HG03045 (cell line): ENCODE data around the gene PROM2.
"Not testable (repeated sequence)": the region's sequence is repeated elsewhere in the genome, so short reads cannot be mapped to it uniquely, and the experiment has no call there.

Source experiments
- ATAC-seq: cut with Tn5 transposase; IDR thresholded peaks from one replicate; pipeline ENCODE4 v1.9.1; 2021; ENCODE audit warnings: mild to moderate bottlenecking, moderate library complexity; ENCODE audit not compliant: unreplicated experiment

PROM2 gene

GRCh38 chr2:95274291-95275150, at the start of gene PROM2:
Gene PROM2, plus strand, starts transcription at chr2:95274449. Its CDS starts 137 bp downstream, at chr2:95274586.
- ATAC-seq, result no peak

GRCh38 chr2:95225658-95226057, 48.6 kb upstream of the PROM2 start:
- ATAC-seq, result no peak

- ATAC-seq, result no peak
Observed at GRCh38 chr2:95231723-95232122, 42.5 kb upstream of the PROM2 start.

- no peak for ATAC-seq
Observed at GRCh38 chr2:95232232-95232631, 42.0 kb upstream of the PROM2 start.

- ATAC-seq, result no peak
Observed at GRCh38 chr2:95234286-95234785, 39.9 kb upstream of the PROM2 start.

GRCh38 chr2:95234816-95235215, 39.4 kb upstream of the PROM2 start:
- no peak for ATAC-seq

- no peak for ATAC-seq
Observed at GRCh38 chr2:95238131-95238530, 36.1 kb upstream of the PROM2 start.

- no peak for ATAC-seq
Observed at GRCh38 chr2:95240091-95240490, 34.2 kb upstream of the PROM2 start.

GRCh38 chr2:95240556-95240955, 33.7 kb upstream of the PROM2 start:
- ATAC-seq, result no peak

- ATAC-seq, result not testable (repeated sequence)
Observed at GRCh38 chr2:95242084-95242483, 32.2 kb upstream of the PROM2 start.

GRCh38 chr2:95258271-95258670, 16.0 kb upstream of the PROM2 start:
- ATAC-seq, result no peak

GRCh38 chr2:95260028-95261023, 13.9 kb upstream of the PROM2 start:
- no peak for ATAC-seq

- ATAC-seq, result no peak
Observed at GRCh38 chr2:95261602-95262001, 12.6 kb upstream of the PROM2 start.

- no peak for ATAC-seq
Observed at GRCh38 chr2:95262896-95263542, 11.2 kb upstream of the PROM2 start.

GRCh38 chr2:95264624-95265023, 9.6 kb upstream of the PROM2 start:
- ATAC-seq, result no peak

- ATAC-seq, result no peak
Observed at GRCh38 chr2:95265182-95265581, 9.1 kb upstream of the PROM2 start.

GRCh38 chr2:95266781-95267430, 7.3 kb upstream of the PROM2 start:
- no peak for ATAC-seq

GRCh38 chr2:95267458-95268210, 6.6 kb upstream of the PROM2 start:
- ATAC-seq, result no peak

GRCh38 chr2:95268211-95269035, 5.8 kb upstream of the PROM2 start:
- ATAC-seq, result no peak
